IPS DF 4.7 (cell line): ENCODE results near the gene RFXAP.
"Not testable (repeated sequence)": the region's sequence is repeated elsewhere in the genome, so short reads cannot be mapped to it uniquely, and the experiment has no call there.

Source experiments
- DNase-seq: peaks from one replicate; pipeline ENCODE4 v3.0.0-alpha.2; 2013; ENCODE audit warnings: low spot score; ENCODE audit errors: extremely low read depth

The RFXAP gene

GRCh38 chr13:36818804-36819738, at the start of gene RFXAP:
Gene RFXAP, plus strand, starts transcription at chr13:36819222. Its CDS starts 136 bp downstream, at chr13:36819358.
- no peak for DNase-seq

- no peak for DNase-seq
Measured at GRCh38 chr13:36769545-36769944, 49.5 kb upstream of the RFXAP start.

GRCh38 chr13:36770741-36771140, 48.3 kb upstream of the RFXAP start:
- no peak for DNase-seq

- DNase-seq: no peak
Measured at GRCh38 chr13:36772853-36773252, 46.2 kb upstream of the RFXAP start.

- no peak for DNase-seq
Measured at GRCh38 chr13:36774931-36775330, 44.1 kb upstream of the RFXAP start.

GRCh38 chr13:36776175-36776574, 42.8 kb upstream of the RFXAP start:
- no peak for DNase-seq

GRCh38 chr13:36778083-36778671, 40.8 kb upstream of the RFXAP start:
- no peak for DNase-seq

GRCh38 chr13:36783890-36784289, 35.1 kb upstream of the RFXAP start:
- no peak for DNase-seq

- DNase-seq: not testable (repeated sequence)
Measured at GRCh38 chr13:36786175-36786574, 32.8 kb upstream of the RFXAP start.

GRCh38 chr13:36787181-36787580, 31.8 kb upstream of the RFXAP start:
- DNase-seq: no peak

- no peak for DNase-seq
Measured at GRCh38 chr13:36788276-36788675, 30.7 kb upstream of the RFXAP start.

- DNase-seq: no peak
Measured at GRCh38 chr13:36789061-36789460, 30.0 kb upstream of the RFXAP start.

- no peak for DNase-seq
Measured at GRCh38 chr13:36789730-36790129, 29.3 kb upstream of the RFXAP start.

- no peak for DNase-seq
Measured at GRCh38 chr13:36794706-36795105, 24.3 kb upstream of the RFXAP start.

- DNase-seq: peak; percentile 85
Measured at GRCh38 chr13:36795463-36795862, 23.6 kb upstream of the RFXAP start.

- DNase-seq: no peak
Measured at GRCh38 chr13:36796052-36796451, 23.0 kb upstream of the RFXAP start.

GRCh38 chr13:36801035-36801434, 18.0 kb upstream of the RFXAP start:
- DNase-seq: no peak

- DNase-seq: no peak
Measured at GRCh38 chr13:36804588-36804987, 14.4 kb upstream of the RFXAP start.

GRCh38 chr13:36806102-36806501, 12.9 kb upstream of the RFXAP start:
- DNase-seq: no peak

GRCh38 chr13:36807616-36808015, 11.4 kb upstream of the RFXAP start:
- no peak for DNase-seq

GRCh38 chr13:36813225-36813624, 5.8 kb upstream of the RFXAP start:
- no peak for DNase-seq

- DNase-seq: no peak
Measured at GRCh38 chr13:36814465-36814864, 4.6 kb upstream of the RFXAP start.

- DNase-seq: no peak
Measured at GRCh38 chr13:36815062-36815461, 4.0 kb upstream of the RFXAP start.
